SJSA1 (cell line): ENCODE measurements around the gene B4GALT1. TPM values are rescaled to one million over a fixed set of nuclear protein-coding genes. Genes with fewer than 3 reads are reported as not detected.

ENCODE experiments used
- DNase-seq, 2 experiments: peaks; one replicate each; pipeline ENCODE4 v3.0.0-alpha.2; 2015 to 2020; ENCODE audit warnings: low spot score in 2 of 2, low read depth in 1 of 2
- H3K27ac ChIP-seq: fragments of 250-450 bp; sonication (Bioruptor Pico); 2 replicates; pipeline ENCODE4 v1.5.1; 2020; ENCODE audit warnings: mild to moderate bottlenecking, moderate library complexity
- H3K27me3 ChIP-seq: fragments of 250-450 bp; sonication (Bioruptor Pico); replicated peaks from 2 replicates; pipeline ENCODE4 v1.5.1; 2020; ENCODE audit warnings: mild to moderate bottlenecking, moderate library complexity
- H3K36me3 ChIP-seq: fragments of 250-450 bp; sonication (Bioruptor Pico); 2 replicates; pipeline ENCODE4 v1.5.1; 2020; ENCODE audit warnings: mild to moderate bottlenecking
- H3K4me1 ChIP-seq: fragments of 250-450 bp; sonication (Bioruptor Pico); replicated peaks from 2 replicates; pipeline ENCODE4 v1.6.1; 2021; ENCODE audit warnings: mild to moderate bottlenecking
- H3K4me3 ChIP-seq: fragments of 250-450 bp; sonication (Bioruptor Pico); 2 replicates; pipeline ENCODE4 v1.5.1; 2020; ENCODE audit warnings: mild to moderate bottlenecking
- H3K9me3 ChIP-seq: fragments of 250-450 bp; sonication (Bioruptor Pico); replicated peaks from 2 replicates; pipeline ENCODE4 v1.5.1; 2020; ENCODE audit warnings: mild to moderate bottlenecking
- total RNA-seq: library from RNA; depleted of rRNA; stranded (reverse); fragments of >200 nt; shearing (Covaris generic); gene quantifications from 2 replicates; pipeline ENCODE4 v1.2.3, GENCODE V29; 2014

B4GALT1 gene
- total RNA-seq, 1 experiment from 2014 or later = 4.7 TPM

- no peaks in the 10 kb centered on the region for H3K4me1 ChIP-seq
- H3K36me3 ChIP-seq = no peaks in the 10 kb centered on the region
- no peaks in the 10 kb centered on the region for H3K27me3 ChIP-seq
- H3K4me3 ChIP-seq = no peak overlapping the region
- no peak overlapping the region for H3K27ac ChIP-seq
- no peak for DNase-seq
- H3K9me3 ChIP-seq = no peaks in the 10 kb centered on the region
These were observed 43.1 kb downstream of the B4GALT1 start for GRCh38 chr9:33124046-33124445.

- H3K4me3 ChIP-seq = no peak overlapping the region
- H3K4me1 ChIP-seq = no peaks in the 10 kb centered on the region
- H3K9me3 ChIP-seq = no peaks in the 10 kb centered on the region
- no peak overlapping the region for H3K27ac ChIP-seq
- H3K27me3 ChIP-seq = no peaks in the 10 kb centered on the region
- DNase-seq = no peak
- H3K36me3 ChIP-seq = no peaks in the 10 kb centered on the region
These were observed 43.6 kb downstream of the B4GALT1 start for GRCh38 chr9:33123407-33124031.

- Histone ChIP-seq H3K27ac (no peak overlapping the region), H3K4me1 (no peaks in the 10 kb centered on the region), H3K36me3 (no peaks in the 10 kb centered on the region), H3K4me3 (no peak overlapping the region), H3K9me3 (no peaks in the 10 kb centered on the region), H3K27me3 (no peaks in the 10 kb centered on the region)
- no peak for DNase-seq
These were observed 46.5 kb downstream of the B4GALT1 start for GRCh38 chr9:33120620-33121019.

GRCh38 chr9:33117796-33118195 is 49.3 kb downstream of the B4GALT1 start:
- no peak overlapping the region for H3K27ac ChIP-seq
- H3K36me3 ChIP-seq = no peaks in the 10 kb centered on the region
- no peaks in the 10 kb centered on the region for H3K9me3 ChIP-seq
- DNase-seq = no peak
- no peaks in the 10 kb centered on the region for H3K27me3 ChIP-seq
- H3K4me1 ChIP-seq = no peaks in the 10 kb centered on the region
- H3K4me3 ChIP-seq = no peak overlapping the region

- Histone ChIP-seq H3K27me3 (no peaks in the 10 kb centered on the region), H3K4me3 (no peak overlapping the region), H3K27ac (no peak overlapping the region), H3K4me1 (no peaks in the 10 kb centered on the region), H3K9me3 (no peaks in the 10 kb centered on the region), H3K36me3 (no peaks in the 10 kb centered on the region)
- DNase-seq = no peak
These were observed 49.8 kb downstream of the B4GALT1 start for GRCh38 chr9:33117306-33117705.

- Histone ChIP-seq H3K4me1 (no peaks in the 10 kb centered on the region), H3K27me3 (no peaks in the 10 kb centered on the region), H3K4me3 (no peak overlapping the region), H3K36me3 (no peaks in the 10 kb centered on the region), H3K27ac (no peak overlapping the region), H3K9me3 (no peaks in the 10 kb centered on the region)
- no peak for DNase-seq
These were observed 50.3 kb downstream of the B4GALT1 start for GRCh38 chr9:33116860-33117259.

GRCh38 chr9:33114746-33115145 is 52.4 kb downstream of the B4GALT1 start:
- DNase-seq = no peak
- no peaks in the 10 kb centered on the region for H3K27me3 ChIP-seq
- no peaks in the 10 kb centered on the region for H3K36me3 ChIP-seq
- H3K27ac ChIP-seq = no peak overlapping the region
- H3K4me1 ChIP-seq = no peaks in the 10 kb centered on the region
- no peaks in the 10 kb centered on the region for H3K9me3 ChIP-seq
- H3K4me3 ChIP-seq = no peak overlapping the region

- no peaks in the 10 kb centered on the region for H3K9me3 ChIP-seq
- no peak overlapping the region for H3K27ac ChIP-seq
- no peak overlapping the region for H3K4me3 ChIP-seq
- H3K4me1 ChIP-seq = no peaks in the 10 kb centered on the region
- DNase-seq = no peak
- H3K27me3 ChIP-seq = no peaks in the 10 kb centered on the region
- H3K36me3 ChIP-seq = no peaks in the 10 kb centered on the region
These were observed 53.2 kb downstream of the B4GALT1 start for GRCh38 chr9:33113799-33114547.

GRCh38 chr9:33112094-33112493 is 55.0 kb downstream of the B4GALT1 start:
- DNase-seq = no peak
- Histone ChIP-seq H3K27me3 (no peaks in the 10 kb centered on the region), H3K36me3 (no peaks in the 10 kb centered on the region), H3K27ac (no peak overlapping the region), H3K4me1 (no peaks in the 10 kb centered on the region), H3K9me3 (no peaks in the 10 kb centered on the region), H3K4me3 (no peak overlapping the region)

- no peaks in the 10 kb centered on the region for H3K27me3 ChIP-seq
These were observed 55.5 kb downstream of the B4GALT1 start for GRCh38 chr9:33111631-33112030.

GRCh38 chr9:33110686-33111085 is 56.5 kb downstream of the B4GALT1 start:
- DNase-seq = no peak
- Histone ChIP-seq H3K4me1 (no peaks in the 10 kb centered on the region), H3K4me3 (no peak overlapping the region), H3K9me3 (no peaks in the 10 kb centered on the region), H3K27me3 (no peaks in the 10 kb centered on the region), H3K36me3 (no peaks in the 10 kb centered on the region), H3K27ac (no peak overlapping the region)

More at GRCh38 chr9:33111631-33112030, 55.5 kb downstream of the B4GALT1 start:
- DNase-seq = no peak
- Histone ChIP-seq H3K4me1 (no peaks in the 10 kb centered on the region), H3K36me3 (no peaks in the 10 kb centered on the region), H3K4me3 (no peak overlapping the region), H3K27ac (no peak overlapping the region), H3K9me3 (no peaks in the 10 kb centered on the region)

GRCh38 chr9:33109850-33110595 is 57.1 kb downstream of the B4GALT1 start:
- H3K9me3 ChIP-seq = no peaks in the 10 kb centered on the region
- no peak overlapping the region for H3K4me3 ChIP-seq
- H3K27ac ChIP-seq = no peak overlapping the region
- no peak for DNase-seq
- no peaks in the 10 kb centered on the region for H3K27me3 ChIP-seq
- H3K4me1 ChIP-seq = no peaks in the 10 kb centered on the region
- no peaks in the 10 kb centered on the region for H3K36me3 ChIP-seq

- H3K27ac ChIP-seq = no peak overlapping the region
- no peak for DNase-seq
- no peaks in the 10 kb centered on the region for H3K36me3 ChIP-seq
These were observed 58.0 kb downstream of the B4GALT1 start for GRCh38 chr9:33109097-33109496.

GRCh38 chr9:33108472-33108871 is 58.7 kb downstream of the B4GALT1 start:
- Histone ChIP-seq H3K27me3 (no peaks in the 10 kb centered on the region), H3K4me3 (no peak overlapping the region), H3K27ac (no peak overlapping the region), H3K4me1 (no peaks in the 10 kb centered on the region), H3K36me3 (no peaks in the 10 kb centered on the region), H3K9me3 (no peaks in the 10 kb centered on the region)
- no peak for DNase-seq

More at GRCh38 chr9:33109097-33109496, 58.0 kb downstream of the B4GALT1 start:
- Histone ChIP-seq H3K4me1 (no peaks in the 10 kb centered on the region), H3K27me3 (no peaks in the 10 kb centered on the region), H3K4me3 (no peak overlapping the region), H3K9me3 (no peaks in the 10 kb centered on the region)
